Progenitor cell of endocrine pancreas (in vitro differentiated cells): ENCODE results near the gene TRIM38. TPM values are rescaled to one million over a fixed set of nuclear protein-coding genes. Genes with fewer than 3 reads are reported as not detected.
"Not testable (repeated sequence)": the region's sequence is repeated elsewhere in the genome, so short reads cannot be mapped to it uniquely, and the experiment has no call there.

Experiments used
- DNase-seq: peaks from one replicate; pipeline ENCODE4 v3.0.0; 2021; ENCODE audit warnings: low spot score; ENCODE audit not compliant: unreplicated experiment
- H3K27ac Mint-ChIP-seq: 2 replicates; pipeline ENCODE4 v1.8.0; 2021; ENCODE audit warnings: mild to moderate bottlenecking, moderate library complexity, mixed read lengths
- H3K27me3 Mint-ChIP-seq: 2 replicates; pipeline ENCODE4 v1.8.0; 2021; ENCODE audit warnings: mixed read lengths
- H3K36me3 Mint-ChIP-seq: 2 replicates; pipeline ENCODE4 v1.8.0; 2022; ENCODE audit warnings: mixed read lengths; ENCODE audit not compliant: insufficient read depth
- H3K4me1 Mint-ChIP-seq: 2 replicates; pipeline ENCODE4 v1.8.0; 2021; ENCODE audit warnings: low read depth, mixed read lengths
- H3K4me3 Mint-ChIP-seq: 2 replicates; pipeline ENCODE4 v1.8.0; 2021; ENCODE audit warnings: low read depth, mild to moderate bottlenecking, moderate library complexity, mixed read lengths
- H3K9me3 Mint-ChIP-seq: 2 replicates; pipeline ENCODE4 v1.8.0; 2021; ENCODE audit warnings: low read depth, mixed read lengths
- total RNA-seq: library from RNA; stranded (reverse); gene quantifications from 2 replicates; pipeline ENCODE4 v1.2.1, GENCODE V29; 2021
- TF ChIP-seq, protein P1 (sequence below): fragments of 200-600 bp; sonication (generic); IDR thresholded peaks from one replicate; pipeline ENCODE4 v1.5.0; 2021; ENCODE audit warnings: antibody characterized with exemption, mild to moderate bottlenecking; ENCODE audit not compliant: unreplicated experiment

Gene TRIM38
- total RNA-seq, 1 donor from 2014 or later, result 5.9 TPM

DNA sequence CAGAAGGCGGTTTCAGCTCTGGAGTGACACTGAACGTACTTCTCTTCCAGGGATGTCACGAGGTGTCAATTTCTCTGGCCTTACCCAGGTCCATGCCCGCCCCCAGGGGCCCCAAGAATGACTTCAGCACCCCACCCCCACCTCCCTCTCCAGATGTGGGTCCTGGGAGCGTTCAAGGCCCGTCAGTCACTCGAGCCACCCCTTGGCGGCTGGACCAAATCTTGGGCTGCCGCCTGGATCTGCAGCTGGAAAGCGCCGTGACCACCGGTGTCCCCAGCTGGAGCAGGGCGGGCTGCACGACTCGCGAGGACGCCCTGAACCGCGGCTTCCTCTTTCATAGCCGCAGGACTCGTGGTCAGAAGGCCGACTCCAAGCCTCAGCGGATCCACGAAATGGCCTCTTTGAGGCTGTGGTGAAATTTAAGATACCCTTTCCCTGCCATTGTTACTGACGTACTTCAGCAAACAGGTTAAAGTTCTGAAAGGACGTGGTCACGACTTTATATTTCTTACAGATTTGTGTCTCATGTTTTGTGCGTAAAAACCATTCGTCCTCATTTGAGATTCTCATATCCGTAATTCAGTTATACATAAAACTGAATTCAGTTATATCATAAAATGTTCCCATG, 29.3 kb downstream of the TRIM38 start:
- Mint-ChIP-seq H3K27ac (peak overlapping the region; percentile 94), H3K27me3 (no peaks in the 10 kb centered on the region), H3K4me3 (peak overlapping the region; percentile 90), H3K4me1 (peaks cover 4% of the 10 kb centered on the region), H3K9me3 (no peaks in the 10 kb centered on the region), H3K36me3 (no peaks in the 10 kb centered on the region)
- DNase-seq, result peak; percentile 34
- TF ChIP-seq, protein P1, sequence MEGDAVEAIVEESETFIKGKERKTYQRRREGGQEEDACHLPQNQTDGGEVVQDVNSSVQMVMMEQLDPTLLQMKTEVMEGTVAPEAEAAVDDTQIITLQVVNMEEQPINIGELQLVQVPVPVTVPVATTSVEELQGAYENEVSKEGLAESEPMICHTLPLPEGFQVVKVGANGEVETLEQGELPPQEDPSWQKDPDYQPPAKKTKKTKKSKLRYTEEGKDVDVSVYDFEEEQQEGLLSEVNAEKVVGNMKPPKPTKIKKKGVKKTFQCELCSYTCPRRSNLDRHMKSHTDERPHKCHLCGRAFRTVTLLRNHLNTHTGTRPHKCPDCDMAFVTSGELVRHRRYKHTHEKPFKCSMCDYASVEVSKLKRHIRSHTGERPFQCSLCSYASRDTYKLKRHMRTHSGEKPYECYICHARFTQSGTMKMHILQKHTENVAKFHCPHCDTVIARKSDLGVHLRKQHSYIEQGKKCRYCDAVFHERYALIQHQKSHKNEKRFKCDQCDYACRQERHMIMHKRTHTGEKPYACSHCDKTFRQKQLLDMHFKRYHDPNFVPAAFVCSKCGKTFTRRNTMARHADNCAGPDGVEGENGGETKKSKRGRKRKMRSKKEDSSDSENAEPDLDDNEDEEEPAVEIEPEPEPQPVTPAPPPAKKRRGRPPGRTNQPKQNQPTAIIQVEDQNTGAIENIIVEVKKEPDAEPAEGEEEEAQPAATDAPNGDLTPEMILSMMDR, result no peak

DNA sequence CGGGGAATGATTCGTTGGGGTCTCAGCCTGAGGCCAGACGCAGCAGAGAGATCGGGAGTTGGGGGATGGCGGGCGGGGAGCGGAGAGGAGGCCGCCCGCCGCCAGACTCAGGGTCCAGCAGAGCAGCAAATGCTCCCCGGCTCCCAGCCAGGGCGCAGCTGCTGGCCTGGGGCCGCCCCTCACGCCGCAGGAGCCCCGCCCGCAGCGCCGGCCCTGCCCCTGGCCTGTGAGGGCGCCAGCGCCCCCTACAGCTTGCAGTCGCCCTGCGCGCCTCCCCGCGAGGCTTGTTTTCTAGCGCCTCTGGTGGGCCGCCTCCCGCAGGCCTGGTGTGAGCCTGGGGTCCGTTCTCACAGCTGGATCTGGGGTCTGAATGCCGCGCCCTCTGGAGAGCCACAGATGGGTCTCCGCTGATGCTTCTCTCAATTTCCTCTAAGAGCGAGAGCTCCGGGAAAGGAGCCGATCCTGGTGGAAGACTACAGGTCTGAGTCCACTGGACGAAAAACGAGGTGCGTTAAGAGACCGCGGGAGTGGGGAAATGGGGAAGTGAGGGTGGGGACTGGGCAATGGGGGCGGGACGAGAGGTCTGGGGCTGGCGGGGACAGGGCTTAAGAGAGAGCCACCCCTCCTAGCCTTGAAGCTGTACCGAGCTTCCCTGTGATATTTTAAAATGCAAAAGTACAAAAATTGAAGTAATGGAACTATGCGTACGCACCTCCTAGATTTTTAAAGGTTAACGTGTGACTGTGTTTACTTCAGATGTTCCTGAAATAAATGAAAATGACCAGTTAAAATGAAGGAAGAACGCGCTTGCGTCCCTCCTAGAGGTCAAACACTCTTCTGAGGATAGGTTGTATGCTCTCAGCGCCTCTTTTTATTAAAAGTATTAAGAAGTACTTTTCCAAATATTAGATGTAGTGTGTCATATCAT, 30.1 kb downstream of the TRIM38 start:
- peak; percentile 99 for DNase-seq
- Mint-ChIP-seq H3K4me3 (peak overlapping the region; percentile 90), H3K4me1 (peaks cover 8% of the 10 kb centered on the region), H3K27ac (peak overlapping the region; percentile 97), H3K9me3 (no peaks in the 10 kb centered on the region), H3K36me3 (no peaks in the 10 kb centered on the region), H3K27me3 (no peaks in the 10 kb centered on the region)
- TF ChIP-seq, protein P1, result peak; percentile 100

DNA sequence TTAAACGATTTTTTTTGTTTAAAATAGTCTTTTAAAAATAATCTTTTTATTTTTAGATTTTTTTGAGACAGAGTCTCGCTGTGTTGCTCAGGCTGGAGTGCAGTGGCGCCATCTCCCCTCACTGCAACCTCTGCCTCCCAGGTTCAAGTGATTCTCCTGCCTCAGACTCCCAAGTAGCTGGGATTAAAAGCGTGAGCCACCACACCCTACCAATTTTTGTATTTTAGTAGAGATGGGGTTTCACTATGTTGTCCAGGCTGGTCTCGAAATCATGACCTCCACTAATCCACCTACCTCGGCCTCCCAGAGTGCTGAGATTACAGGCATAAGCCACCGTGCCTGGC, 30.7 kb downstream of the TRIM38 start:
- H3K36me3 Mint-ChIP-seq, H3K9me3 Mint-ChIP-seq, DNase-seq, H3K27me3 Mint-ChIP-seq, H3K27ac Mint-ChIP-seq, H3K4me1 Mint-ChIP-seq: not testable (repeated sequence)
- H3K4me3 Mint-ChIP-seq, result peak overlapping the region; percentile 55

DNA sequence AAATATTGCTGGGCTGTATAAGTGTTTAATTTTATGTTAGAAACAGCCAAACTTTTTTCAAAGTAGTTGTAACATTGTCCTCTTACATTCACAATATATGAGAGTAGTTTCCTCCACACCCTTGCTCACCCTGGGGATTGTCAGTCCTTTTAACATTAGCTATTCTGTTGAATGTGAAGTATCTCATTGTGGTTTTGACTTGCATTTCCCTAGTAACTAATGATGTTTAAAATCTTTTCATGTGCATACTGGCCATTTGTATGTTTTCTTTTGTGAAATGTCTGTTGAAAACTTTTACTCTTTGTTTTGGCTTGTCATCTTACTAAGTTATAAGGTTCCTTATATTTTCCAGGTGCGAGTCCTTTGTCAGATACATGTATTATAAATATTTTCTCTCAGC, 32.9 kb downstream of the TRIM38 start:
- DNase-seq, result no peak
- no peaks in the 10 kb centered on the region for H3K27me3 Mint-ChIP-seq
- H3K9me3 Mint-ChIP-seq, result no peaks in the 10 kb centered on the region
- TF ChIP-seq, protein P1, result no peak
- no peak overlapping the region for H3K27ac Mint-ChIP-seq
- H3K36me3 Mint-ChIP-seq, result peaks cover 4% of the 10 kb centered on the region
- no peak overlapping the region for H3K4me3 Mint-ChIP-seq
- peaks cover 13% of the 10 kb centered on the region for H3K4me1 Mint-ChIP-seq

DNA sequence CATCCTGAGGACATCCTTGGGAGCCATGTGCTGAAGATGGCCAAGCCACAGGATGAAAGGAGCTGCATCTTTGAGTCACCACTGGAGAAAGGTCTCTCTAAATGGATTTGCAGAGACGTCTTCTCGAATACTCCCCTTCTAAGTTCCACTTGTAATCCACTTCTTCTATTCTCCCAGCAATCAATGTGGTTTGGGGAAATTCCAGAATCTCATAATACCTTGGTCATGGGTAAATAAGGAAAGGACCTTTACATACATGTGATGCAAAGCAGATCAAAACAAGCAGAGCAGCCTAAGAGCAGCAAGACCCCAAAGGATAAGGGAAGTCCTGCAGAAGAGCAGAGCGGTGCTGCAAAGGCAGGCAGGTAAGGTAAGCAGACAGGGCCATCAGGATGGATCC, 35.3 kb downstream of the TRIM38 start:
- H3K27ac Mint-ChIP-seq, result no peak overlapping the region
- H3K4me3 Mint-ChIP-seq, result no peak overlapping the region
- no peaks in the 10 kb centered on the region for H3K27me3 Mint-ChIP-seq
- peaks cover 13% of the 10 kb centered on the region for H3K4me1 Mint-ChIP-seq
- no peaks in the 10 kb centered on the region for H3K9me3 Mint-ChIP-seq
- TF ChIP-seq, protein P1, result no peak
- no peak for DNase-seq
- peaks cover 4% of the 10 kb centered on the region for H3K36me3 Mint-ChIP-seq
